ENCODE results near the gene RNF114. TPM values are rescaled to one million over a fixed set of nuclear protein-coding genes. Genes with fewer than 3 reads are reported as not detected.

RNF114 gene
- total and polyA plus RNA-seq, 2 donors from 2014 or later = 70.7 to 89.2 TPM

- H3K4me1 ChIP-seq (ENCODE audit: control insufficient read depth in 2 of 3, insufficient read depth in 2 of 3, low read depth in 1 of 3, low read length in 3 of 3) = peaks cover 0 to 12% (median 0%) of the 10 kb centered on the region in 3 donors
- DNase-seq (no peak), FAIRE-seq (no peak)
- intact Hi-C loops (cut with DNase I) = no loop called here
- no peak overlapping the region for H3K27ac ChIP-seq (ENCODE audit: low read depth in 2 of 2, low read length in 2 of 2)
- H3K4me3 ChIP-seq (ENCODE audit: low read length in 3 of 3) = no peak overlapping the region
- H3K9ac ChIP-seq (ENCODE audit: low read length in 3 of 3) = no peak overlapping the region
- no peaks in the 10 kb centered on the region for H3K9me3 ChIP-seq (ENCODE audit: control insufficient read depth in 2 of 3, insufficient read depth in 1 of 3, low read length in 3 of 3)
- TF ChIP-seq CTCF (IDR thresholded peaks at IDR 0.05; ENCODE audit: borderline replicate concordance, extremely low read depth, insufficient read depth) = no peak
- no peaks in the 10 kb centered on the region for H3K27me3 ChIP-seq (ENCODE audit: control insufficient read depth, insufficient read depth, low read length)
- peaks cover 0 to 2% (median 0%) of the 10 kb centered on the region in 3 donors for H3K36me3 ChIP-seq (ENCODE audit: control insufficient read depth in 2 of 3, insufficient read depth in 3 of 3, low read length in 3 of 3)
These were observed 43.9 kb upstream of the RNF114 start for GRCh38 chr20:49892260-49892659.

- Histone ChIP-seq H3K9me3 (ENCODE audit: control insufficient read depth in 2 of 3, insufficient read depth in 1 of 3, low read length in 3 of 3) (no peaks in the 10 kb centered on the region), H3K4me1 (ENCODE audit: control insufficient read depth in 2 of 3, insufficient read depth in 2 of 3, low read depth in 1 of 3, low read length in 3 of 3) (peaks cover 0 to 7% (median 0%) of the 10 kb centered on the region in 3 donors), H3K27me3 (ENCODE audit: control insufficient read depth, insufficient read depth, low read length) (no peaks in the 10 kb centered on the region), H3K4me3 (ENCODE audit: low read length in 3 of 3) (no peak overlapping the region), H3K36me3 (ENCODE audit: control insufficient read depth in 2 of 3, insufficient read depth in 3 of 3, low read length in 3 of 3) (peaks cover 0 to 2% (median 0%) of the 10 kb centered on the region in 3 donors), H3K9ac (ENCODE audit: low read length in 3 of 3) (no peak overlapping the region), H3K27ac (ENCODE audit: low read depth in 2 of 2, low read length in 2 of 2) (no peak overlapping the region)
- intact Hi-C loops (cut with DNase I) = no loop called here
- TF ChIP-seq CTCF (IDR thresholded peaks at IDR 0.05; ENCODE audit: borderline replicate concordance, extremely low read depth, insufficient read depth) = no peak
- FAIRE-seq (no peak), DNase-seq (peak in 2 of 5 donors; percentile 24 to 31)
These were observed 43.4 kb upstream of the RNF114 start for GRCh38 chr20:49892817-49893216.

- TF ChIP-seq CTCF (IDR thresholded peaks at IDR 0.05; ENCODE audit: borderline replicate concordance, extremely low read depth, insufficient read depth) = no peak
- no peak overlapping the region for H3K27ac ChIP-seq (ENCODE audit: low read depth in 2 of 2, low read length in 2 of 2)
- H3K9ac ChIP-seq (ENCODE audit: low read length in 3 of 3) = no peak overlapping the region
- no peaks in the 10 kb centered on the region for H3K9me3 ChIP-seq (ENCODE audit: control insufficient read depth in 2 of 3, insufficient read depth in 1 of 3, low read length in 3 of 3)
- H3K27me3 ChIP-seq (ENCODE audit: control insufficient read depth, insufficient read depth, low read length) = no peaks in the 10 kb centered on the region
- peaks cover 0 to 2% (median 0%) of the 10 kb centered on the region in 3 donors for H3K36me3 ChIP-seq (ENCODE audit: control insufficient read depth in 2 of 3, insufficient read depth in 3 of 3, low read length in 3 of 3)
- intact Hi-C loops (cut with DNase I) = no loop called here
- DNase-seq (no peak), FAIRE-seq (no peak)
- H3K4me3 ChIP-seq (ENCODE audit: low read length in 3 of 3) = no peak overlapping the region
- peaks cover 0 to 4% (median 0%) of the 10 kb centered on the region in 3 donors for H3K4me1 ChIP-seq (ENCODE audit: control insufficient read depth in 2 of 3, insufficient read depth in 2 of 3, low read depth in 1 of 3, low read length in 3 of 3)
These were observed 42.7 kb upstream of the RNF114 start for GRCh38 chr20:49893242-49894072.
